H9 (cell line): ENCODE measurements around the gene PRKACA. TPM values are rescaled to one million over a fixed set of nuclear protein-coding genes. Genes with fewer than 3 reads are reported as not detected.
A peak's percentile ranks its signal among the peaks of the same experiment; 100 is the strongest.

Source experiments
- DNase-seq: peaks from one replicate; pipeline ENCODE4 v3.0.0-alpha.2; 2017
- H2AFZ ChIP-seq: one replicate; pipeline ENCODE4 v1.6.1; 2013; ENCODE audit warnings: mild to moderate bottlenecking, low read length, control low read depth, moderate library complexity
- H2AK5ac ChIP-seq: 2 replicates; pipeline ENCODE4 v1.6.1; 2013; ENCODE audit warnings: low read length, control low read depth, mixed read lengths; ENCODE audit not compliant: insufficient read length
- H2BK120ac ChIP-seq: one replicate; pipeline ENCODE4 v1.6.1; 2013; ENCODE audit warnings: low read depth, mild to moderate bottlenecking, low read length, control low read depth, inconsistent platforms; ENCODE audit not compliant: poor library complexity, severe bottlenecking
- H2BK12ac ChIP-seq: 2 replicates; pipeline ENCODE4 v1.6.1; 2013; ENCODE audit warnings: low read length, control low read depth, mixed read lengths, low read depth; ENCODE audit not compliant: insufficient read length
- H2BK15ac ChIP-seq: 2 replicates; pipeline ENCODE4 v1.6.1; 2013; ENCODE audit warnings: low read depth, low read length, control low read depth
- H2BK20ac ChIP-seq: one replicate; pipeline ENCODE4 v1.6.1; 2013; ENCODE audit warnings: low read depth, mild to moderate bottlenecking, low read length, control low read depth, inconsistent platforms; ENCODE audit not compliant: poor library complexity, severe bottlenecking
- H2BK5ac ChIP-seq: 2 replicates; pipeline ENCODE4 v1.6.1; 2013; ENCODE audit warnings: low read length, control low read depth, mixed read lengths; ENCODE audit not compliant: insufficient read length
- H3K14ac ChIP-seq: 2 replicates; pipeline ENCODE4 v1.6.1; 2013; ENCODE audit warnings: low read length, control low read depth; ENCODE audit not compliant: insufficient read depth
- H3K18ac ChIP-seq: 2 replicates; pipeline ENCODE4 v1.6.1; 2013; ENCODE audit warnings: low read depth, mild to moderate bottlenecking, mixed read lengths, low read length, control low read depth; ENCODE audit not compliant: insufficient read length
- H3K23ac ChIP-seq: 2 replicates; pipeline ENCODE4 v1.6.1; 2013; ENCODE audit warnings: low read length, control low read depth, mixed read lengths, low read depth; ENCODE audit not compliant: insufficient read length
- H3K23me2 ChIP-seq: 2 replicates; pipeline ENCODE4 v1.6.1; 2013; ENCODE audit warnings: low read depth, mild to moderate bottlenecking, mixed read lengths, low read length, control low read depth; ENCODE audit not compliant: insufficient read length, poor library complexity, severe bottlenecking
- H3K27ac ChIP-seq: 2 replicates; pipeline ENCODE4 v1.5.1; 2013; ENCODE audit warnings: low read length, control low read depth, mixed read lengths, low read depth; ENCODE audit not compliant: insufficient read length
- H3K27me3 ChIP-seq: 2 replicates; pipeline ENCODE4 v1.6.1; 2013; ENCODE audit warnings: low read length, control low read depth, inconsistent platforms; ENCODE audit not compliant: insufficient read depth
- H3K4ac ChIP-seq: 2 replicates; pipeline ENCODE4 v1.6.1; 2013; ENCODE audit warnings: low read depth, mild to moderate bottlenecking, control low read depth, inconsistent platforms, low read length, moderate library complexity
- H3K4me1 ChIP-seq: 2 replicates; pipeline ENCODE4 v1.6.1; 2013; ENCODE audit warnings: low read length, control low read depth, inconsistent platforms; ENCODE audit not compliant: insufficient read depth
- H3K4me2 ChIP-seq: 2 replicates; pipeline ENCODE4 v1.6.1; 2013; ENCODE audit warnings: low read length, control low read depth, mixed read lengths; ENCODE audit not compliant: insufficient read length, insufficient read depth
- H3K56ac ChIP-seq: 2 replicates; pipeline ENCODE4 v1.6.1; 2013; ENCODE audit warnings: low read depth, mild to moderate bottlenecking, mixed read lengths, low read length, control low read depth; ENCODE audit not compliant: insufficient read length
- H3K79me1 ChIP-seq: 2 replicates; pipeline ENCODE4 v1.6.1; 2013; ENCODE audit warnings: low read depth, mild to moderate bottlenecking, moderate library complexity, low read length, control low read depth, inconsistent platforms; ENCODE audit not compliant: insufficient read depth, poor library complexity, severe bottlenecking
- H3K79me2 ChIP-seq: 2 replicates; pipeline ENCODE4 v1.6.1; 2013; ENCODE audit warnings: low read length, control low read depth, inconsistent platforms; ENCODE audit not compliant: insufficient read depth
- H3K9ac ChIP-seq: 2 replicates; pipeline ENCODE4 v1.6.1; 2013; ENCODE audit warnings: low read length, control low read depth, mixed read lengths; ENCODE audit not compliant: insufficient read length; ENCODE audit errors: extremely low read depth
- H3K9me3 ChIP-seq: one replicate; pipeline ENCODE4 v1.6.1; 2013; ENCODE audit warnings: low read depth, low read length, inconsistent platforms; ENCODE audit not compliant: control insufficient read depth
- H3T11ph ChIP-seq: one replicate; pipeline ENCODE4 v1.6.1; 2013; ENCODE audit warnings: mild to moderate bottlenecking, low read length, control low read depth, inconsistent platforms
- H4K20me1 ChIP-seq: one replicate; pipeline ENCODE4 v1.6.1; 2013; ENCODE audit not compliant: control insufficient read depth, insufficient read length, insufficient read depth
- H4K5ac ChIP-seq: 2 replicates; pipeline ENCODE4 v1.6.1; 2013; ENCODE audit warnings: low read depth, mild to moderate bottlenecking, mixed read lengths, low read length, control low read depth; ENCODE audit not compliant: insufficient read length
- H4K8ac ChIP-seq: replicated peaks from 2 replicates; pipeline ENCODE4 v1.6.1; 2013; ENCODE audit warnings: low read length, control low read depth, mixed read lengths, low read depth; ENCODE audit not compliant: insufficient read length
- H4K91ac ChIP-seq: 2 replicates; pipeline ENCODE4 v1.6.1; 2013; ENCODE audit warnings: low read depth, mild to moderate bottlenecking, moderate library complexity, mixed read lengths, low read length, control low read depth; ENCODE audit not compliant: insufficient read length
- H3K27ac Mint-ChIP-seq, 3 experiments: 2 replicates in 2 of 3; 3 replicates in 1 of 3; pipeline ENCODE4 v1.8.0; 2020 to 2021; ENCODE audit warnings: mixed read lengths in 3 of 3, mild to moderate bottlenecking in 1 of 3, moderate library complexity in 1 of 3
- H3K27me3 Mint-ChIP-seq: 2 replicates; pipeline ENCODE4 v1.8.0; 2021; ENCODE audit warnings: low read depth, mild to moderate bottlenecking, moderate library complexity, mixed read lengths
- H3K36me3 Mint-ChIP-seq, 3 experiments: 2 replicates in 2 of 3; 3 replicates in 1 of 3; pipeline ENCODE4 v1.8.0; 2020 to 2021; ENCODE audit warnings: low read depth in 3 of 3, mixed read lengths in 3 of 3; ENCODE audit not compliant: insufficient read depth in 1 of 3
- H3K4me1 Mint-ChIP-seq, 2 experiments: 2 replicates each; pipeline ENCODE4 v1.8.0; 2020; ENCODE audit warnings: mixed read lengths in 2 of 2
- H3K4me3 Mint-ChIP-seq, 2 experiments: 2 replicates in 1 of 2; 3 replicates in 1 of 2; pipeline ENCODE4 v1.8.0; 2020 to 2021; ENCODE audit warnings: mild to moderate bottlenecking in 2 of 2, mixed read lengths in 2 of 2, moderate library complexity in 1 of 2
- H3K9me3 Mint-ChIP-seq, 2 experiments: 2 replicates in 1 of 2; 3 replicates in 1 of 2; pipeline ENCODE4 v1.8.0; 2020; ENCODE audit warnings: mild to moderate bottlenecking in 2 of 2, mixed read lengths in 2 of 2, moderate library complexity in 1 of 2
- CTCF ChIP-seq: fragments of 200-600 bp; sonication (generic); conservative IDR thresholded peaks from 3 replicates; pipeline ENCODE4 v1.8.0; 2021; ENCODE audit warnings: antibody characterized with exemption, mild to moderate bottlenecking
- WGBS: extraction: QIAGEN DNeasy Blood & Tissue Kit; methylation state at CpG from one replicate; pipeline ENCODE4 v1.1.7; 2013; ENCODE audit warnings: missing lambda C conversion rate, low lambda C conversion rate, mixed read lengths; ENCODE audit not compliant: insufficient read length; ENCODE audit errors: extremely low coverage; 5-methylcytosine and 5-hydroxymethylcytosine counted together
- total RNA-seq: library from RNA; stranded (reverse); gene quantifications from 2 replicates; pipeline ENCODE4 v1.2.1, GENCODE V29; 2021

PRKACA gene
- total RNA-seq, 1 experiment from 2014 or later = 51.8 TPM

- Histone ChIP-seq H4K20me1 (no peaks in the 10 kb centered on the region), H4K8ac (no peak overlapping the region), H3K4ac (no peak overlapping the region), H3K9me3 (no peaks in the 10 kb centered on the region), H3K14ac (no peak overlapping the region), H3K56ac (no peak overlapping the region), H3T11ph (no peak overlapping the region), H3K27ac (no peak overlapping the region), H2BK120ac (no peak overlapping the region), H2BK5ac (no peak overlapping the region), H3K18ac (no peak overlapping the region), H3K23me2 (no peaks in the 10 kb centered on the region), H3K4me2 (no peak overlapping the region), H3K27me3 (no peaks in the 10 kb centered on the region), H2BK12ac (no peak overlapping the region), H2AFZ (no peak overlapping the region), H2AK5ac (no peak overlapping the region), H3K9ac (no peak overlapping the region), H3K79me2 (no peaks in the 10 kb centered on the region), H2BK20ac (no peak overlapping the region), H3K23ac (no peak overlapping the region), H2BK15ac (no peak overlapping the region), H4K91ac (no peak overlapping the region), H3K4me1 (no peaks in the 10 kb centered on the region), H4K5ac (no peak overlapping the region), H3K79me1 (no peaks in the 10 kb centered on the region)
- no peak overlapping the region; a peak in 1 of 5 replicates for H3K4me3 Mint-ChIP-seq
- no peaks in the 10 kb centered on the region; a peak in 1 of 5 replicates for H3K9me3 Mint-ChIP-seq
- no peaks in the 10 kb centered on the region for H3K27me3 Mint-ChIP-seq
- H3K4me1 Mint-ChIP-seq = peaks cover 0 to 32% of the 10 kb centered on the region in 2 experiments; a peak in 3 of 4 replicates
- TF ChIP-seq CTCF = no peak
- H3K36me3 Mint-ChIP-seq = peaks cover 33 to 56% (median 45%) of the 10 kb centered on the region in 3 experiments; a peak in 6 of 7 replicates
- WGBS = no CpG with 5 or more reads among the region's 20 CpGs
- H3K27ac Mint-ChIP-seq = peak overlapping the region in 2 of 3 experiments; percentile 44 to 83; a peak in 3 of 7 replicates
- DNase-seq = no peak
Measured at GRCh38 chr19:14165990-14166830, 48.6 kb upstream of the PRKACA start.
